Body of pancreas (tissue), 4 donors: ENCODE results near the gene HLA-DQB1.

Experiments
- CTCF ChIP-seq, 7 experiments: fragments of 450-650 bp in 4 of 7; fragments of 200-600 bp in 3 of 7; sonication (generic) in 3 of 7; IDR thresholded peaks; one replicate each; pipeline ENCODE4 v1.5.1; 2016 to 2019; ENCODE audit warnings: antibody characterized with exemption in 7 of 7
- POLR2A ChIP-seq, 3 donors: fragments of 450-650 bp; IDR thresholded peaks; one replicate each; pipeline ENCODE4 v1.6.1; 2016; ENCODE audit warnings: antibody characterized with exemption in 3 of 3, mild to moderate bottlenecking in 2 of 3

- no peak for TF ChIP-seq CTCF (IDR thresholded peaks at IDR 0.05)
- TF ChIP-seq POLR2A (IDR thresholded peaks at IDR 0.05), result no peak
Measured at GRCh38 chr6:32635526-32636123, 30.8 kb downstream of the HLA-DQB1 start.
